Skin of body (tissue), 2 donors: ENCODE results near the gene PELI1. TPM values are rescaled to one million over a fixed set of nuclear protein-coding genes. Genes with fewer than 3 reads are reported as not detected.
"Not testable (repeated sequence)": the region's sequence is repeated elsewhere in the genome, so short reads cannot be mapped to it uniquely, and the experiment has no call there.

Experiments
- DNase-seq: peaks from one replicate; lab custom pipeline; 2025; lab: John Stamatoyannopoulos, UW
- total RNA-seq: library from RNA; depleted of rRNA; stranded (reverse); fragments of >200 nt; gene quantifications from one replicate; pipeline ENCODE4 v1.2.3, GENCODE V29; 2014

Gene PELI1
- total RNA-seq, 1 donor from 2014 or later, result 53.9 TPM

- DNase-seq, result no peak
These were observed 57.7 kb downstream of the PELI1 start for GRCh38 chr2:64086347-64087082.

GRCh38 chr2:64085936-64086335 is 58.3 kb downstream of the PELI1 start:
- DNase-seq, result no peak

GRCh38 chr2:64081046-64081445 is 63.2 kb downstream of the PELI1 start:
- no peak for DNase-seq

GRCh38 chr2:64080179-64080578 is 64.0 kb downstream of the PELI1 start:
- no peak for DNase-seq

- DNase-seq, result not testable (repeated sequence)
These were observed 64.5 kb downstream of the PELI1 start for GRCh38 chr2:64079688-64080087.

- DNase-seq, result not testable (repeated sequence)
These were observed 67.4 kb downstream of the PELI1 start for GRCh38 chr2:64076828-64077227.

GRCh38 chr2:64074616-64075015 is 69.6 kb downstream of the PELI1 start:
- not testable (repeated sequence) for DNase-seq

GRCh38 chr2:64067326-64067725 is 76.9 kb downstream of the PELI1 start:
- DNase-seq, result no peak

GRCh38 chr2:64065516-64065915 is 78.7 kb downstream of the PELI1 start:
- DNase-seq, result no peak

- DNase-seq, result no peak
These were observed 80.3 kb downstream of the PELI1 start for GRCh38 chr2:64063924-64064331.

GRCh38 chr2:64063454-64063853 is 80.8 kb downstream of the PELI1 start:
- DNase-seq, result no peak

- no peak for DNase-seq
These were observed 81.4 kb downstream of the PELI1 start for GRCh38 chr2:64062840-64063239.

- DNase-seq, result no peak
These were observed 85.0 kb downstream of the PELI1 start for GRCh38 chr2:64059270-64059669.

GRCh38 chr2:64056021-64056420 is 88.2 kb downstream of the PELI1 start:
- DNase-seq, result no peak

GRCh38 chr2:64054161-64054915 is 89.9 kb downstream of the PELI1 start:
- no peak for DNase-seq

GRCh38 chr2:64052463-64053241 is 91.6 kb downstream of the PELI1 start:
- DNase-seq, result no peak

GRCh38 chr2:64049633-64050220 is 94.5 kb downstream of the PELI1 start:
- peak; percentile 61 for DNase-seq

- DNase-seq, result no peak
These were observed 98.3 kb downstream of the PELI1 start for GRCh38 chr2:64045938-64046337.
